NOMO-1 treated with DMSO at 0.1 percent for 48 hours (cell line): ENCODE measurements around the gene TRMT2B.
"Not testable (repeated sequence)": the region's sequence is repeated elsewhere in the genome, so short reads cannot be mapped to it uniquely, and the experiment has no call there.

Experiments used
- DNase-seq: peaks from one replicate; lab custom pipeline; 2025; ENCODE audit not compliant: unreplicated experiment; lab: John Stamatoyannopoulos, UW

The TRMT2B gene

GRCh38 chrX:101009090-101009489 lies 42.8 kb downstream of the TRMT2B start:
- no peak for DNase-seq

- DNase-seq = no peak
Measured at GRCh38 chrX:100999451-100999850, 52.5 kb downstream of the TRMT2B start.

DNA sequence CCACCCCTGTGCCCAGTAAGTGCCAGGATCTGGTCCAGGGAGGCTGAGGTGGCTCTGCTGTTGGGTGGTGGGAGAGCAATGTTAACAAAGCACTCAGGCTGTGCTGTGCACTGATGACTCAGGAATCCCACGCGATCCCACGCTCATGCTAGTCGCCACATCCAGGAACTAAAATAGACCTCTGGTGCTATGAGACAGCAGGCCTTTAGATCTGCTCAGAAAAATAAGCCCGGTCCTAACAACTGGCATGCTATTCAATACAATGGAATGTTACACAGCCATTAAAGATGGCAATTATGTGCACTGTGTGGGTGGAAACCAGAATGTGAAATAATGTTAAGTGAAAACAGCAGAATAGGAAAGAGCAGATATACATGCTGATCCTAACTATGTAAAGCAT lies 56.4 kb downstream of the TRMT2B start:
- DNase-seq = no peak

- DNase-seq = peak; percentile 67
Measured at GRCh38 chrX:100994352-100995281, 57.3 kb downstream of the TRMT2B start.

DNA sequence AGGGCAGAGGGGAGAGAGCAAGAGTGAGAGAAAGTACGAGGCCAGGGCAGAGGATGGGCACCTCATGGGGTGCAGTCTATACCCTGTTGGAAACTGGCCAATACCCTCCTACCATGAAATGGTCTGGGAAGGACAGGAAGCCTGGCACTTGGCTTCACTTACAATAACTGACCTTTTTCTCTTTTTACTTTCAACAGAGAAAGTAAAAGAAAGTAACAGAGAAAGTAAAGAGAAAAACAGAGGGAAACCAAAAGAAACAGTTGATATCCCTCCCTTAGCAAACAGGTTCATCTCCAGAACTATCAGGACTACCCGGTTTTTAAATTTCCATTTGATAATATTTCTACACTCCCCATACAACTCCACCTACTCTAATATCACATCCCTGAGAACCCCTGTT lies 61.8 kb downstream of the TRMT2B start:
- DNase-seq = no peak

DNA sequence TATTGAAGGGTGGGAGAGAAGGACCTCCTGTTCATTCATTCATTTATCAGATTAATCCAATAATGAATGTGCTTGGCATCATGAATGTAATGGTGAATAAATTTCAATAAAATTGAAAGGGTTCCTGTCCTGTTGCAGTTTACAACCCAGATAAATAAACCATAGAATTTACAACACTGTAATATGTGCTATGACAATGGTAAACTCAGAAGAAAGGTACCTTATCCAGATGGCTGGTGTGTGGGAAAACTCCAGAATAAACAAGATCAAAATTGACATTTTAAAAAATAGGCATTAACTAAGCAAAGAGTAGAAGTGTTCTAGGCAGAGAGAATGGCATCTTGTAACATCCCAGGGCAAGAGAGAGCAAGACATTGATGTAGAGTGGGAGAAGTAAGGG lies 67.1 kb downstream of the TRMT2B start:
- DNase-seq = no peak

GRCh38 chrX:100981498-100981845 lies 70.4 kb downstream of the TRMT2B start:
- not testable (repeated sequence) for DNase-seq

- DNase-seq = no peak
Measured at GRCh38 chrX:100980608-100981497, 71.1 kb downstream of the TRMT2B start.

- no peak for DNase-seq
Measured at GRCh38 chrX:100979881-100980607, 71.9 kb downstream of the TRMT2B start.

DNA sequence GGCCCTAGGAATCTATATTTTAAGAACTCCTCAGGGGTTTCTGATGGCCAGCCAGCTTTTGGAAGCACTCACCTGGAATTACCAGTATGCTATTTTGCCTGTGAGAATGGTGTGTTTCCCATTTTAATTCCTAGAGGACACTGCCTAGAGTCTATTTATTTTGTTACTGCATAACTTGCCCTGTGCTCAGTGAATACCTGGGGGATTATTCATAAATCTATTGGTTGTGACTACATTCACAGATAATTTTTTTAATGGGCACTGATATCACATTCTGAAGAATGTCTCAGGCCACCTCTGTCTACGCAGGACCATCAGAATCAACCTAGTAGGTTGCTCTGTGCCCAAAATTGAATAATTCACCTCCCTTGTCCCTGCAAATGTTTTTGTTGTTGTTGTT lies 75.7 kb downstream of the TRMT2B start:
- DNase-seq = no peak

GRCh38 chrX:100975212-100975611 lies 76.7 kb downstream of the TRMT2B start:
- no peak for DNase-seq

- DNase-seq = no peak
Measured at GRCh38 chrX:100973411-100973810, 78.5 kb downstream of the TRMT2B start.

DNA sequence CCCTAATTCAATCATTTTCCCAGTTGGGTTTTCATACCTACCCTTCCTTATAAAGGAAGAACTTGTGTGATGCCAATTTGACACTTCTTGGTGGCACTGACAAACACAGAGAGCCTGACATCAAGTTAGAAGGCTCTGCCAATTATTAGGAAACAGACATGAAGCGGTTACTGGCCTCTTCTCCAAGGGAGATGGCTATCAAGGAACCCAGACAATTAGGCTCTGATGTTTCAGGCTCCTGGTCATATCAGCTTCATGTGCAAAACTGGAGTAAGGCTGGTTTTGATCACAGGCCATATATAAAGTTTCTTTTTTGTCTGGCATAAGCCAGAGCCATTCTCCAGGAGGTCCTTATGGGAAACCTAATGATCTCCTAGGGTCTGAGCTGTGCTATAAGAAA lies 82.0 kb downstream of the TRMT2B start:
- DNase-seq = no peak

DNA sequence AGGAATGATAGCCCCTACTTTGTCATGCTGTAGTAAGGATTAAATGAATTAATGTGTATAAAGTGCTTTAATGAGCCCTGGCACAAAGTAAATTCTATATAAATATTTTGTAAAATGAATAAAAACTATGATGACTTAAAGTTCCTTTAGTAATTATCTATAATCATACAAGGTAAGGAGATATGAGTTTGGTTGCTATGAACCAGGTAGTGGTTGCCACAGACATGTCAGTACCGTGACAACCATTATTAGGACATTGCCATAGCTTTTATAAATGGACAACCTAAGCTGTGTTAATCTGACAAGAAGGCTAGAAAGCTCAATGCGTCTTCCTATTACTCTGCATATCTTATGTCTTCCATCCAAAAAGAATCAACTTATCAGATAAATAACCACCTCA lies 82.5 kb downstream of the TRMT2B start, which contains the start of gene ARL13A:
Gene ARL13A, plus strand, starts transcription at position 301 of the 400 bp plus-strand sequence. CDS start 3,982 bp downstream, outside the sequence.
- DNase-seq = no peak

GRCh38 chrX:100964362-100964761 lies 87.5 kb downstream of the TRMT2B start:
- DNase-seq = no peak

- DNase-seq = no peak
Measured at GRCh38 chrX:100962811-100963210, 89.1 kb downstream of the TRMT2B start.
